MV-4-11 (cell line): ENCODE results near the gene TNRC18.
"Not testable (repeated sequence)": the region's sequence is repeated elsewhere in the genome, so short reads cannot be mapped to it uniquely, and the experiment has no call there.

Experiments used
- DNase-seq: peaks from one replicate; lab custom pipeline; 2025; lab: John Stamatoyannopoulos, UW

TNRC18 gene

GRCh38 chr7:5291301-5291700 lies 132.3 kb downstream of the TNRC18 start:
- DNase-seq: no peak

DNA sequence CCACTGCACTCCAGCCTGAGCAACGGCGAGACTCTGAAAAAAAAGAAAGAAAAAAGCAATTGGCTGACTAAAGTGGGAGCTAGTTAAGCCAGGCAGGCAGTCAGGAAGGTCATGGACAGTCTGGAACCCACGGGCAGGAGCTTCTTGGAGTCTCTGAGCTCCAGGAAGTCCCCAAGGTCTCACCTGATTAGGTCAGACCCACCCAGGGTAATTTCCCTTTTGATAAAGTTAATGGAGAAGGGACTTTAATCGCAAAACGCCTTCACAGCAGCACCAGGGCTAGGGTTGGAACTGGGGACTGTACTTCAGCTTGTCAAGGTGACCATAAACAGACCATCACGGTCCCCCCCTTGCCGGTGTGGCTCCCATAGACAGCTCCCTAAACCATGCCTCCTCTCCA lies 134.3 kb downstream of the TNRC18 start:
- no peak for DNase-seq

DNA sequence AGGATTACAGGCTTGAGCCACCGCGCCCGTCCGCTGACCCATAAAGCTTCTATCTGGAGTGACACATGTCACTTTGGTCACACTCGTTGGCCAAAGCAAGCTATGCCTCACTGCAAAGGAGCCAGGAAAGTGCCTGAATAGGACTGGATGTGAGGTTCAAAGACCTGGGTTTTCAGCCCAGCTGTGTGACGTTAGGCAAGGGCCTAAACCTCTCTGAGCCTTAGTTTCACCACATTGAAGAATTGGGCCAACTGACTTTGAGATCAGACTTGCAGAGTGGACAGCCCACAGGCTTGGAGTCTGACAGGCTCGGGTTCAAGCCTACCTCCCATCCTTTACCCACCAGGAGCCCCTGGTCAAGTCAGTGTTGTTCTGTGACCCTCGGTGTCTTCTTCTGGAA lies 135.1 kb downstream of the TNRC18 start:
- DNase-seq: not testable (repeated sequence)

DNA sequence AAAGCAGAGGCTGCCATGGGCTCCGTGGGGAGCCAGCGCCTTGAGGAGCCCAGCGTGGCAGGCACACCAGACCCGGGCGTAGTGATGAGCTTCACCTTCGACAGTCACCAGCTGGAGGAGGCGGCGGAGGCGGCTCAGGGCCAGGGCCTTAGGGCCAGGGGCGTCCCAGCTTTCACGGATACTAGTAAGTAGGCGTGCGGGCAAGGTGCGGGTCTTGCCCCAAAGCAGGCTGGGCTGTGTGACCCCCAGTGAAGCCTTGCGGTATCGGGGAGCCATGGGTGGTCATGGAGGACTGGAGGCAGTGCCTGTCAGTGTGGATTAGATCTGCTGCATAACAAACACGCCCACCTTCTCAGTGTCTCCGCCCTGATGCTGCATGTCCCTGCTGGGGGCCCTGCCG lies 135.8 kb downstream of the TNRC18 start:
- no peak for DNase-seq

DNA sequence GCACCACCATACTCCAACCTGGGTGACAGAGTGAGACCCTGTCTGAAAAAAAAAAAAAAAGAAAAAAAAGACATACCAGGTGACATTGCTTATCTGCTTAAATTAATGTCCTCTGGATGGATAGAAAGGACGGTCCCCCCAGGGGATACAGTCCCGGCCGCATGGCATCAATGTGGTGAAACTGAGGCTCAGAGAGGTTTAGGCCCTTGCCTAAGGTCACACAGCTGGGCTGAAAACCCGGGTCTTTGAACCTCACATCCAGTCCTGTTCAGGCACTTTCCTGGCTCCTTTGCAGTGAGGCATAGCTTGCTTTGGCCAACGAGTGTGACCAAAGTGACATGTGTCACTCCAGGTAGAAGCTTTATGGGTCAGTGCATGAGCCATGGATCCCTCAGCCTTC lies 136.3 kb downstream of the TNRC18 start:
- not testable (repeated sequence) for DNase-seq

GRCh38 chr7:5286933-5287332 lies 136.7 kb downstream of the TNRC18 start:
- no peak for DNase-seq

- peak; percentile 4 for DNase-seq
Observed at GRCh38 chr7:5284304-5285281, 139.0 kb downstream of the TNRC18 start.

- no peak for DNase-seq
Observed at GRCh38 chr7:5283421-5284303, 140.0 kb downstream of the TNRC18 start.

GRCh38 chr7:5282543-5283316 lies 140.9 kb downstream of the TNRC18 start, which contains the start of gene SLC29A4:
TSS of gene SLC29A4 (plus strand) at chr7:5282943. CDS start at chr7:5287817, 4,874 bp downstream.
- DNase-seq: no peak

GRCh38 chr7:5281598-5282500 lies 141.8 kb downstream of the TNRC18 start:
- not testable (repeated sequence) for DNase-seq

DNA sequence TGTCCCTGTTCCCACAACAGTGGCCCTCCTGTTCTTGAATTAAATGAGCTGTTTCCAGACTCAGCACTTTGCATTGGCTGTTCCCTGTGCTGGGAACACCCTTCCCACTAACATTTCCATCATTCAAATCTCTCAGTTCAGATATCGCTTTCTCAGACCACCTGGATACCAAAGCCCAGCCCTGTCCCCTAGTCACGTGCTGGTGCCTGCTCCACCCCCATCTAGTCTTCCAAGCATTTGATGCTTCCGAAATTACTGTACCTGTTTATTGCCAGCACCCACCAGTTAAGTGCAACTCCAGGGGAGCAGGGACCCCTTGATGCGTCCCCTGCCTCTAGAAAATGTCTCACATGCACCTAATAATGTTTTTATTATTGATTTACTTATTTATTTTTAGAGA lies 143.9 kb downstream of the TNRC18 start:
- DNase-seq: no peak

- DNase-seq: no peak
Observed at GRCh38 chr7:5278766-5279165, 144.9 kb downstream of the TNRC18 start.

DNA sequence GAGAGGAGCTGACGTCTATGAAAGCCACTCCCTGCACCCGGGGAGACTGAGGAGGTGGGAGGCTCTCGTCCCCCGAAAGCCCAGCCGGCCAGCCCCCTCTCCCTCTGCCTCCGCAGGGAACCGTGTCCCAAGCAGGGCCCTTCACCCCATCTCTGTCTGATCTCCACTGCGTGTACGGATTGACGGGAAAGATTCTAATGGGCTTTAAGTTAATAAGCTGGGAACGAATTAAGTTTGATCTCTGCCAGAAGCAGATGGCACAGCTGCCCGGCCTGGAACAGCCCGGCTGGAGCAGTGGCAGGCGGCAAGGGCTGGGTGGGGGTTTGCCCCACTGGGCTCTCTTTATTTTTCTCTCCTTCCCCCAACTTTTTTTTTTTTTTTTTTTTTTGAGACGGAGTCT lies 147.0 kb downstream of the TNRC18 start:
- no peak for DNase-seq

- not testable (repeated sequence) for DNase-seq
Observed at GRCh38 chr7:5276123-5276522, 147.5 kb downstream of the TNRC18 start.

DNA sequence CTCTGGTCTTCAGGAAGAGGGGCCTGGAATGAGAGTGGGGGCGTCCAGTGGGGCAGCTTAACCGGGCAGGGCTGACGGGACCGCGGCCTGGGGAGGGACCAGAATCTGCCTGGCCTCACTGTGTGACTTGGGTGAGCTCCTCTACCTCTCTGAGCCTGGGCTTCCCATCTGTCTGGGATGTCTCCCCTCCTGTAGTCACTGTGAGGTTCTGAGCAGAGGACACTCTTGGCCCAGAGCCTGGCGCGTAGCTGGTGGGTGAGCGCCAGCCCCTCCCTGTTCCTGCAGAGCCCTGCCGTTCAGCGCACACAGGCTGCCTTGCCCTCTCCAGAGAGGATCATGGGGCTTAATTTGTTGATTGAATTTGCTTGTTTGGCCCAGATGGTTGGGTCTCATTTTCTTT lies 148.1 kb downstream of the TNRC18 start:
- DNase-seq: not testable (repeated sequence)

GRCh38 chr7:5274985-5275431 lies 148.6 kb downstream of the TNRC18 start:
- not testable (repeated sequence) for DNase-seq

- no peak for DNase-seq
Observed at GRCh38 chr7:5274441-5274840, 149.2 kb downstream of the TNRC18 start.

- DNase-seq: not testable (repeated sequence)
Observed at GRCh38 chr7:5273831-5274405, 149.7 kb downstream of the TNRC18 start.

- no peak for DNase-seq
Observed at GRCh38 chr7:5270788-5271187, 152.8 kb downstream of the TNRC18 start.

GRCh38 chr7:5269992-5270657 lies 153.5 kb downstream of the TNRC18 start:
- DNase-seq: not testable (repeated sequence)
